ACHN (cell line): Measurements from ENCODE around the gene RPUSD3.
"Not testable (repeated sequence)": the region's sequence is repeated elsewhere in the genome, so short reads cannot be mapped to it uniquely, and the experiment has no call there.

ENCODE experiments used
- DNase-seq: peaks from one replicate; pipeline ENCODE4 v3.0.0-alpha.2; 2015
- in situ Hi-C: cut with HindIII; loops from 2 replicates; pipeline ENCODE4 v1.10.0; 2017; ENCODE audit warnings: low sequenced_read_pairs, low pct_ligation_motif_present, low pct_unique_long_range_greater_than_20kb

Gene RPUSD3

GRCh38 chr3:9869955-9870354 is 26.1 kb upstream of the RPUSD3 start:
- in situ Hi-C loops: no loop called here
- no peak for DNase-seq

GRCh38 chr3:9867106-9867505 is 23.3 kb upstream of the RPUSD3 start:
- in situ Hi-C loops: no loop called here

GRCh38 chr3:9866639-9867038 is 22.8 kb upstream of the RPUSD3 start:
- no peak for DNase-seq
- in situ Hi-C loops: no loop called here

More at GRCh38 chr3:9867106-9867505, 23.3 kb upstream of the RPUSD3 start:
- DNase-seq: no peak

- in situ Hi-C loops, DNase-seq: not testable (repeated sequence)
These were observed 21.4 kb upstream of the RPUSD3 start for GRCh38 chr3:9865125-9865637.

- DNase-seq: no peak
- in situ Hi-C loops: no loop called here
These were observed 20.6 kb upstream of the RPUSD3 start for GRCh38 chr3:9864200-9864927.

GRCh38 chr3:9863058-9863772 is 19.4 kb upstream of the RPUSD3 start:
- in situ Hi-C loops: no loop called here
- DNase-seq: no peak

- in situ Hi-C loops: no loop called here
- peak; percentile 66 for DNase-seq
These were observed 18.7 kb upstream of the RPUSD3 start for GRCh38 chr3:9862391-9863057.

GRCh38 chr3:9861626-9862130 is 17.9 kb upstream of the RPUSD3 start:
- in situ Hi-C loops: no loop called here
- DNase-seq: no peak

- DNase-seq: no peak
- in situ Hi-C loops: no loop called here
These were observed 17.4 kb upstream of the RPUSD3 start for GRCh38 chr3:9861201-9861600.

- in situ Hi-C loops: no loop called here
These were observed 15.8 kb upstream of the RPUSD3 start for GRCh38 chr3:9859530-9860025.

GRCh38 chr3:9855594-9855993 is 11.8 kb upstream of the RPUSD3 start:
- no peak for DNase-seq
- in situ Hi-C loops: no loop called here

More at GRCh38 chr3:9859530-9860025, 15.8 kb upstream of the RPUSD3 start:
- DNase-seq: no peak

GRCh38 chr3:9854291-9854940 is 10.6 kb upstream of the RPUSD3 start:
- DNase-seq, in situ Hi-C loops: not testable (repeated sequence)

GRCh38 chr3:9852528-9852927 is 8.7 kb upstream of the RPUSD3 start:
- in situ Hi-C loops: no loop called here
- no peak for DNase-seq

- DNase-seq, in situ Hi-C loops: not testable (repeated sequence)
These were observed 8.1 kb upstream of the RPUSD3 start for GRCh38 chr3:9851926-9852325.

GRCh38 chr3:9851383-9851782 is 7.6 kb upstream of the RPUSD3 start:
- in situ Hi-C loops, DNase-seq: not testable (repeated sequence)

GRCh38 chr3:9848860-9849259 is 5.1 kb upstream of the RPUSD3 start:
- peak; percentile 29 for DNase-seq
- in situ Hi-C loops: not testable (repeated sequence)

GRCh38 chr3:9847870-9848269 is 4.1 kb upstream of the RPUSD3 start:
- in situ Hi-C loops: not testable (repeated sequence)

GRCh38 chr3:9846931-9847488 is 3.2 kb upstream of the RPUSD3 start:
- in situ Hi-C loops: no loop called here
- DNase-seq: no peak

More at GRCh38 chr3:9847870-9848269, 4.1 kb upstream of the RPUSD3 start:
- DNase-seq: not testable (repeated sequence)
